OCI-LY7 (cell line): Measurements from ENCODE around the gene NTF4.

Source experiments
- CTCF ChIP-seq: fragments of 200-600 bp; sonication (generic); conservative IDR thresholded peaks from 2 replicates; pipeline ENCODE4 v1.5.1; 2014; ENCODE audit warnings: mild to moderate bottlenecking, antibody characterized with exemption, low read length, moderate library complexity, mixed read lengths
- EZH2phosphoT487 ChIP-seq: fragments of 200-600 bp; sonication (generic); IDR thresholded peaks from 2 replicates; pipeline ENCODE4 v1.6.1; 2018; ENCODE audit warnings: low read depth, borderline replicate concordance, mild to moderate bottlenecking, mixed run types, antibody characterized with exemption, low read length, moderate library complexity, mixed read lengths

DNA sequence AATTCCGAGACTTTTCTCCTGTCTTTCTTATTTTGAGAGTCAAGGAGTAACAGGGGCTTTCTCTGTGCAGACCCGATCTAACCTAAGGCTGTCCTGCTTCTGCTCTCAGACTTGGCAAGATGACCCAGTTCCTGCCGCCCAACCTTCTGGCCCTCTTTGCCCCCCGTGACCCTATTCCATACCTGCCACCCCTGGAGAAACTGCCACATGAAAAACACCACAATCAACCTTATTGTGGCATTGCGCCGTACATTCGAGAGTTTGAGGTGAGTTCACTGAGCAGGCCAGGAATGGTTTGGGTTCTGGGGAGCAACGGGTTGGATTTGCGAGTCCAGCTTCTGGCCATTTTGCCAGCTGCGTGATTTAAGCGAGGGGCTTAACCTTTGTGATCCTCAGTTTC is 21.7 kb upstream of the NTF4 start:
- TF ChIP-seq CTCF (no peak), EZH2phosphoT487 (no peak)
